IPS-20b (cell line): ENCODE measurements around the gene ACSL1.
"Not testable (repeated sequence)": the region's sequence is repeated elsewhere in the genome, so short reads cannot be mapped to it uniquely, and the experiment has no call there.

Experiments
- H3K27ac ChIP-seq: one replicate; pipeline ENCODE4 v1.5.1; 2013; ENCODE audit warnings: low read length
- H3K27me3 ChIP-seq: 2 replicates; pipeline ENCODE4 v1.6.1; 2013; ENCODE audit warnings: mild to moderate bottlenecking, low read length, inconsistent platforms; ENCODE audit not compliant: insufficient read depth
- H3K36me3 ChIP-seq: 2 replicates; pipeline ENCODE4 v1.6.1; 2013; ENCODE audit warnings: low read depth, mild to moderate bottlenecking, inconsistent platforms, low read length, moderate library complexity; ENCODE audit not compliant: insufficient read depth
- H3K4me1 ChIP-seq: 2 replicates; pipeline ENCODE4 v1.6.1; 2013; ENCODE audit warnings: mild to moderate bottlenecking, control low read depth, inconsistent platforms, low read length, moderate library complexity; ENCODE audit not compliant: insufficient read depth
- H3K4me3 ChIP-seq: 2 replicates; pipeline ENCODE4 v1.5.1; 2013; ENCODE audit warnings: mild to moderate bottlenecking, low read length, inconsistent platforms
- H3K9ac ChIP-seq: 2 replicates; pipeline ENCODE4 v1.6.1; 2013; ENCODE audit warnings: low read depth, mild to moderate bottlenecking, inconsistent platforms, low read length, moderate library complexity
- H3K9me3 ChIP-seq: 2 replicates; pipeline ENCODE4 v1.6.1; 2013; ENCODE audit warnings: mild to moderate bottlenecking, low read depth, low read length, inconsistent platforms; ENCODE audit not compliant: insufficient read depth

ACSL1 gene

GRCh38 chr4:184745831-184746795 is 79.7 kb downstream of the ACSL1 start:
- Histone ChIP-seq H3K4me3 (no peak overlapping the region), H3K27ac (no peak overlapping the region), H3K36me3 (no peaks in the 10 kb centered on the region), H3K27me3 (peaks cover 7% of the 10 kb centered on the region; the same call in 1 of the 2 replicates), H3K9ac (peak overlapping the region; percentile 33; the same call in 1 of the 2 replicates), H3K4me1 (peaks cover 28% of the 10 kb centered on the region), H3K9me3 (no peaks in the 10 kb centered on the region)

- Histone ChIP-seq H3K36me3 (no peaks in the 10 kb centered on the region), H3K4me3 (no peak overlapping the region), H3K9me3 (peaks cover 11% of the 10 kb centered on the region; the same call in 1 of the 2 replicates), H3K27ac (no peak overlapping the region), H3K4me1 (peaks cover 28% of the 10 kb centered on the region), H3K27me3 (peaks cover 7% of the 10 kb centered on the region; the same call in 1 of the 2 replicates), H3K9ac (no peak overlapping the region)
Measured at GRCh38 chr4:184744236-184744635, 81.5 kb downstream of the ACSL1 start.

GRCh38 chr4:184743650-184744049 is 82.1 kb downstream of the ACSL1 start:
- Histone ChIP-seq H3K27me3 (peaks cover 7% of the 10 kb centered on the region; the same call in 1 of the 2 replicates), H3K27ac (no peak overlapping the region), H3K9ac (no peak overlapping the region), H3K4me3 (no peak overlapping the region), H3K9me3 (peaks cover 11% of the 10 kb centered on the region; the same call in 1 of the 2 replicates), H3K36me3 (no peaks in the 10 kb centered on the region), H3K4me1 (peaks cover 25% of the 10 kb centered on the region)

GRCh38 chr4:184741651-184742050 is 84.1 kb downstream of the ACSL1 start:
- not testable (repeated sequence) for H3K27ac ChIP-seq, H3K9ac ChIP-seq, H3K4me1 ChIP-seq, H3K27me3 ChIP-seq, H3K4me3 ChIP-seq, H3K36me3 ChIP-seq
- H3K9me3 ChIP-seq: peaks cover 11% of the 10 kb centered on the region; the same call in 1 of the 2 replicates

- Histone ChIP-seq H3K4me1 (peaks cover 2% of the 10 kb centered on the region; the same call in 1 of the 2 replicates), H3K9ac (no peak overlapping the region), H3K36me3 (no peaks in the 10 kb centered on the region), H3K9me3 (peaks cover 11% of the 10 kb centered on the region; the same call in 1 of the 2 replicates), H3K27me3 (no peaks in the 10 kb centered on the region; the same call in 1 of the 2 replicates), H3K4me3 (no peak overlapping the region), H3K27ac (no peak overlapping the region)
Measured at GRCh38 chr4:184740980-184741391, 84.8 kb downstream of the ACSL1 start.

- not testable (repeated sequence) for H3K4me3 ChIP-seq, H3K36me3 ChIP-seq, H3K4me1 ChIP-seq, H3K9ac ChIP-seq, H3K27ac ChIP-seq, H3K27me3 ChIP-seq
- peaks cover 11% of the 10 kb centered on the region; the same call in 1 of the 2 replicates for H3K9me3 ChIP-seq
Measured at GRCh38 chr4:184739575-184739974, 86.2 kb downstream of the ACSL1 start.

- H3K27ac ChIP-seq: no peak overlapping the region
- peak overlapping the region; percentile 60; the same call in 1 of the 2 replicates for H3K9ac ChIP-seq
- no peaks in the 10 kb centered on the region for H3K9me3 ChIP-seq
- no peaks in the 10 kb centered on the region for H3K27me3 ChIP-seq
- peak overlapping the region; percentile 64 for H3K4me3 ChIP-seq
- peaks cover 27% of the 10 kb centered on the region for H3K36me3 ChIP-seq
- H3K4me1 ChIP-seq: peaks cover 15% of the 10 kb centered on the region; the same call in 1 of the 2 replicates
Measured at GRCh38 chr4:184734758-184735157, 91.0 kb downstream of the ACSL1 start.

- H3K4me3 ChIP-seq: peak within 1 kb of the TSS; percentile 97
- peaks cover 35% of the 10 kb centered on the region for H3K36me3 ChIP-seq
- H3K9me3 ChIP-seq: no peaks in the 10 kb centered on the region
- peak within 1 kb of the TSS; percentile 88 for H3K27ac ChIP-seq
- H3K4me1 ChIP-seq: peaks cover 15% of the 10 kb centered on the region; the same call in 1 of the 2 replicates
- peak within 1 kb of the TSS; percentile 99 for H3K9ac ChIP-seq
- H3K27me3 ChIP-seq: no peaks in the 10 kb centered on the region
Measured at GRCh38 chr4:184733654-184734524, 91.9 kb downstream of the ACSL1 start, which contains the start of gene CENPU. TSS of gene CENPU (minus strand) at chr4:184734096. CDS start at chr4:184734062, 34 bp downstream.

- H3K4me3 ChIP-seq: peak overlapping the region; percentile 97
- H3K4me1 ChIP-seq: peaks cover 15% of the 10 kb centered on the region; the same call in 1 of the 2 replicates
- no peaks in the 10 kb centered on the region for H3K9me3 ChIP-seq
- no peak overlapping the region for H3K27ac ChIP-seq
- H3K36me3 ChIP-seq: peaks cover 53% of the 10 kb centered on the region
- H3K27me3 ChIP-seq: no peaks in the 10 kb centered on the region
- peak overlapping the region; percentile 99; the same call in 1 of the 2 replicates for H3K9ac ChIP-seq
Measured at GRCh38 chr4:184732126-184732525, 93.6 kb downstream of the ACSL1 start.

GRCh38 chr4:184731056-184731455 is 94.7 kb downstream of the ACSL1 start:
- peaks cover 64% of the 10 kb centered on the region for H3K36me3 ChIP-seq
- H3K9me3 ChIP-seq: no peaks in the 10 kb centered on the region
- no peak overlapping the region for H3K9ac ChIP-seq
- H3K27ac ChIP-seq: no peak overlapping the region
- no peaks in the 10 kb centered on the region for H3K27me3 ChIP-seq
- peaks cover 15% of the 10 kb centered on the region; the same call in 1 of the 2 replicates for H3K4me1 ChIP-seq
- H3K4me3 ChIP-seq: no peak overlapping the region

GRCh38 chr4:184729946-184730345 is 95.8 kb downstream of the ACSL1 start:
- Histone ChIP-seq H3K36me3 (peaks cover 75% of the 10 kb centered on the region), H3K9ac (no peak overlapping the region), H3K27me3 (no peaks in the 10 kb centered on the region), H3K9me3 (no peaks in the 10 kb centered on the region), H3K4me3 (no peak overlapping the region), H3K4me1 (peaks cover 11% of the 10 kb centered on the region; the same call in 1 of the 2 replicates), H3K27ac (no peak overlapping the region)
